AG10803 (cell line): ENCODE results near the gene DCXR.

Experiments
- DNase-seq: peaks from one replicate; pipeline ENCODE4 v3.0.0; 2010; ENCODE audit warnings: low read depth
- H3K4me3 ChIP-seq: 2 replicates; pipeline ENCODE4 v1.5.1; 2011; ENCODE audit warnings: mild to moderate bottlenecking, low read length, control low read depth
- CTCF ChIP-seq: conservative IDR thresholded peaks from 2 replicates; pipeline ENCODE4 v1.5.1; 2011; ENCODE audit warnings: mild to moderate bottlenecking, low read length, control low read depth, inconsistent platforms

The DCXR gene

DNA sequence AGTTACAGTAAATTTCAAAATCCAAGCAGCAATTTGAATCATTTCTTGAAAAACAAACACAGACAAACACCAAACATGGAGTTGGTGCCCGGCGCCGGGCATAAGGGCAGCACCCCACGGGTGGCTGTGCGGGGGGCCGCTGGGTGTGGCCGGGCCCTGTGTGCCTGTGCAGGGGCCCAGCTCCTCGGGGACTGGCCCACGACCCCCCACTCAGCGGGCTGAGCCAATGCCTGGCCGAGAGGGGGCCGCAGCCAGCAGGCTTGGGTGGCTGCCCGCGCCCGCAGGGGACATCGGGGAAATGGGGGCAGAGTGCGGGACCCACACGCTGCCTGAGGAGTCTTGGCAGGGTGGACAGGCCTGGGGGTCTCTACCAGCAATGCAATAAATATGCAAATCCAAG is 40.9 kb upstream of the DCXR start:
- no peak for TF ChIP-seq CTCF
- no peak for DNase-seq

GRCh38 chr17:82077617-82078358 is 40.3 kb upstream of the DCXR start:
- DNase-seq: no peak
- no peak overlapping the region for H3K4me3 ChIP-seq
- TF ChIP-seq CTCF: no peak

More for the DNA sequence above, 40.9 kb upstream of the DCXR start:
- no peak overlapping the region for H3K4me3 ChIP-seq

DNA sequence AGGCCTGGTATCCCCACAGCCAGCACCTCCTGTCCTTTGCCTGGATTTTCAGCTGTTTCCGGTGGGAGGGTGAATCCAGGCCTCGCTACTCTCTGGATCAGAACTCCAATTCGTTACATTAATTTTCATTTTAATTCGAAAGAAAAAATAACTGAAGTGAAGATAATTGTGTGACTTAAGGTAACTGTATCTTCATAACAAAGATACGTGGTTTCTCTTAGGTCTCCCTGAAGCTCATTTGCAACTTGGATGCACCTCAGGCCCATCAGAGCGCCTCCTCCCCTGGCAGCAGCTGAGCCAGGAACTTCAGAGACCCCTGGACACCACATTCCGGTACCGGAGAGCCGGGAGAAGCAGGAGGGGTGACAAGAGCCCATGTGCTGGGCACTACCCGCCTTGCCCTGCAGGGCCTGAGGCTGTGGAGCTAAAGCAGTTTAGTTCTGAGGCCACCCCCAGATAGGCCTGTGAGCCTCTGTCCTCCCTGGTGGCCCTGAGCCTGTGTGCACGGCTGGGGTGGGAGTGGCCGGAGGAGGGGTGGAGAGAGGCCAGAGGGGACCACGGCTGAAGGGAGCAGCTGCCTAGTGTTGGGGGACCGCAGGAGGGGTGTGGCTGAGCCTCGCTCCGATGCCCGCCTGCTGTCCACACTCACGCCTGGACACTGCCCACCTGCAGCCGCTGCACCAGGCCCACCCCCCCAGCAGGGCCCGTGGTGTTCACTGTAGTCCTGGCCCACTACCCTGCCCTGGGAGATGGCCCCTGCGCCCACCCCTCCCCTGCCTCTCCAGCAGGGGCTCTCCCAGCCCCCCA is 39.5 kb upstream of the DCXR start:
- TF ChIP-seq CTCF: no peak
- H3K4me3 ChIP-seq: no peak overlapping the region
- DNase-seq: no peak

DNA sequence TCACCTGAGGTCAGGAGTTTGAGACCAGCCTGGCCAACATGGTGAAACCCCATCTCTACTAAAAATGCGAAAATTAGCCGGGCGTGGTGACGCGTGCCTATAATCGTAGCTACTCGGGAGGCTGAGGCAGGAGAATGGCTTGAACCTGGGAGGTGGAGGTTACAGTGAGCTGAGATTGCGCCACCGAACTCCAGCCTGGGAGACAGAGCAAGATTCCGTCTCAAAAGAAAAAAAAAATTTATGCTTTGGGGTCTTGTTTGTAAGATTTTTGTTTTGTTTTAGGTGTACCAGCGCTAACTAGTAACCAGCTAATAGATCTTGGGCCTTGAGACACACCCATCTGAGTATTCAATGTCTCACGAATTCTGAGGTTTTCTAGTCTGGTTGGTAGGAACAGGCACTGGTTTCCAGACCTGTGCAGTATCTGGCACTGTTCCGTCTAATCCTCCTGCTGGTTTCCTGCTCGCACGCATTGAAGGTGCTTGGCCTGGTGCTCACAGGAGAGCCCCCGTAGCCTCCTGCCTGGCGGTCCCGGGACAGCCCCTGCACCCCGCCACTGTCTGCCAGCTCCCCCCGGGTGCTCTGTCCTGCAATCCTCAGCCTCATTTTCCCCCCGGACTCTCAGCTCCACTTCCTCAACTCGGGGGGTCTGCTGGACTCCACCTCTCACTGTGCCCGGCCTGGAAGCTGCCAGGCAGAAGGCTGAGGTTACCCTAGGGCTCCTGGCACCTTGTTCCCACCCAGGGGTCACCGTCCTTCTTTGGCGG is 38.7 kb upstream of the DCXR start:
- no peak overlapping the region for H3K4me3 ChIP-seq
- DNase-seq: no peak
- no peak for TF ChIP-seq CTCF

GRCh38 chr17:82073446-82073845 is 35.9 kb upstream of the DCXR start:
- DNase-seq: no peak
- TF ChIP-seq CTCF: no peak
- no peak overlapping the region for H3K4me3 ChIP-seq

DNA sequence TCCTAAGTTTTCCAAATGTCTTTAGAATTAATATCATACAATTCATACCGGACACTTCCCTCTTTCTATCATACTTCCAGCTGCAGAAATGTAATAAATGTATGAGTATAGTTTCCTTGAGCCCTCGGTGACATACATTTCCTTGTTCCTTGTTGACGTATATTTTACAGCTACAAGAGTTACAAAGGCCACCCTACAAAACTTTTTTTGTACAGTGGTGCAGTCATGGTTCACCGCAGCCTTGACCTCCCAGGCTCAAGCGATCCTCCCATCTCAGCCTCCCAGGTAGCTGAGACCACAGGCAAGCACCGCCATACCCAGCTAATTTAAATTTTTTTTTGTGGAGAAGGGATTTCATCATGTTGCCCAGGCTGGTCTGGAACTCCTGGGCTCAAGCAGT is 35.3 kb upstream of the DCXR start:
- no peak for DNase-seq
- TF ChIP-seq CTCF: no peak
- H3K4me3 ChIP-seq: no peak overlapping the region
